ENCODE results near the gene TRAPPC4.

Gene TRAPPC4

DNA sequence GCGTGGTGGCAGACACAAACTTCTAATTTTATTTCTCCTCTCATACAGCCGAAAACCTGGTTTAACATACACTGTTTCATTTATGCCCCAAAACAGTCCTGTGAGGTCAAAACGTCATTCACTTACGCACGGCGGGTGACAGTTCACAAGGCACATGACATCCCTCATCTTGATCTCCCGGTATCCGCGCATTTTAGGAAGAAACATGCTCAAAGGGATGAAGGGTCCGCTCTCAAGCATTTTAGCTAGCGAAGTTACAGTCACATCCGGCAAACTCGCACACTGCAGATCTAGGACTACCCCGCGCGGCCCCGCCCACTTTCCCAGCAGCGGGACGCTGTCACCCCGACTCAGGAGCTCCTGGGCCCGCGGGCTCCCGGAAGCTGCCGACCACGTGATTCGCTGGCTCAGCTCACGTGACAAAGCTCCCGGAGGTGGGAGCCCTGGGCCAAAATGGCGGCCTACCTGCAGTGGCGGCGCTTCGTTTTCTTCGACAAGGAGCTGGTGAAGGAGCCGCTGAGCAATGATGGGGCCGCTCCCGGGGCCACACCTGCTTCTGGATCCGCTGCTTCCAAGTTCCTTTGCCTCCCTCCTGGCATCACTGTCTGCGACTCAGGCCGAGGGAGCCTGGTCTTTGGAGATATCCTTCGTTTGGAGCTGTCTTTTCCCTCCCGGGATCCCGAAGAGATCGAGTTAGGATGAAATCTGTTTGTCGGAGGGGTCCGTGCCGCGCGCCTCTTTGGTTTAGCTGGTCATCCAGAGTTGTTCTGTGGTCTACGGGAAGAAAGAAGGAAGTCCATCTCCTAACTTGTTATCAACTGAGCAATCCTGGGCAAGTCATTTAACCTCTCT, 49.0 kb downstream of the TRAPPC4 start, which contains the start of gene VPS11:
VPS11 (plus strand) TSS at position 448 of the 852 bp plus-strand sequence; CDS start at position 454, 6 bp downstream.
- peak within 1 kb of the TSS; percentile 98 for H3K4me3 ChIP-seq (ENCODE audit: low read depth, low read length)
- TF ChIP-seq, protein P1, sequence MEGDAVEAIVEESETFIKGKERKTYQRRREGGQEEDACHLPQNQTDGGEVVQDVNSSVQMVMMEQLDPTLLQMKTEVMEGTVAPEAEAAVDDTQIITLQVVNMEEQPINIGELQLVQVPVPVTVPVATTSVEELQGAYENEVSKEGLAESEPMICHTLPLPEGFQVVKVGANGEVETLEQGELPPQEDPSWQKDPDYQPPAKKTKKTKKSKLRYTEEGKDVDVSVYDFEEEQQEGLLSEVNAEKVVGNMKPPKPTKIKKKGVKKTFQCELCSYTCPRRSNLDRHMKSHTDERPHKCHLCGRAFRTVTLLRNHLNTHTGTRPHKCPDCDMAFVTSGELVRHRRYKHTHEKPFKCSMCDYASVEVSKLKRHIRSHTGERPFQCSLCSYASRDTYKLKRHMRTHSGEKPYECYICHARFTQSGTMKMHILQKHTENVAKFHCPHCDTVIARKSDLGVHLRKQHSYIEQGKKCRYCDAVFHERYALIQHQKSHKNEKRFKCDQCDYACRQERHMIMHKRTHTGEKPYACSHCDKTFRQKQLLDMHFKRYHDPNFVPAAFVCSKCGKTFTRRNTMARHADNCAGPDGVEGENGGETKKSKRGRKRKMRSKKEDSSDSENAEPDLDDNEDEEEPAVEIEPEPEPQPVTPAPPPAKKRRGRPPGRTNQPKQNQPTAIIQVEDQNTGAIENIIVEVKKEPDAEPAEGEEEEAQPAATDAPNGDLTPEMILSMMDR (IDR thresholded peaks at IDR 0.05; ENCODE audit: control insufficient read depth, extremely low read depth, insufficient read depth) = no peak
- DNase-seq (ENCODE audit: low read depth) = peak; percentile 81

Measured in LNCaP clone FGC (cell line).